ENCODE measurements around the gene PFKFB3. TPM values are rescaled to one million over a fixed set of nuclear protein-coding genes. Genes with fewer than 3 reads are reported as not detected.
A peak's percentile ranks its signal among the peaks of the same experiment; 100 is the strongest.
"Not testable (repeated sequence)": the region's sequence is repeated elsewhere in the genome, so short reads cannot be mapped to it uniquely, and the experiment has no call there.

The PFKFB3 gene
- total and polyA plus RNA-seq, 12 donors = 5.5 to 77.3 (median 14.7) TPM

GRCh38 chr10:6164271-6165095 lies 38.2 kb upstream of the PFKFB3 start:
- TF ChIP-seq CTCF (IDR thresholded peaks at IDR 0.05) = no peak
- WGBS, 2 donors = 16 to 19% methylated on average over 16 of the region's 16 CpGs
- H3K9me3 ChIP-seq = no peaks in the 10 kb centered on the region
- peaks cover 6 to 55% (median 34%) of the 10 kb centered on the region in 9 donors for H3K4me1 ChIP-seq
- no peaks in the 10 kb centered on the region for H3K27me3 ChIP-seq
- H3K36me3 ChIP-seq = peaks cover 0 to 23% (median 0%) of the 10 kb centered on the region in 9 donors
- DNase-seq = no peak
- peak overlapping the region; percentile 91 to 98 (median 94) for H3K27ac ChIP-seq
- intact Hi-C loops (cut with DNase I) = loop anchor here in 7 of 10 donors (2.0 to 5.0 kb wide), 3 partner anchors 26 to 38 kb away; partner anchors contain the start of gene PFKFB3 (in 6 of the 7)
- peak overlapping the region; percentile 27 to 97 (median 82) for H3K4me3 ChIP-seq
- ATAC-seq = peak in 2 of 8 donors; percentile 0 to 7

- peak overlapping the region in 1 of 10 donors; percentile 88 for H3K4me3 ChIP-seq
- TF ChIP-seq CTCF (IDR thresholded peaks at IDR 0.05) = no peak
- intact Hi-C loops (cut with DNase I) = loop anchor here in 3 of 10 donors (2.0 to 5.0 kb wide), 3 partner anchors 26 to 38 kb away; partner anchors contain the start of gene PFKFB3 (in 2 of the 3)
- no peak for DNase-seq
- peak overlapping the region in 7 of 10 donors; percentile 4 to 98 (median 95) for H3K27ac ChIP-seq
- H3K27me3 ChIP-seq = no peaks in the 10 kb centered on the region
- peaks cover 0 to 23% (median 0%) of the 10 kb centered on the region in 9 donors for H3K36me3 ChIP-seq
- 41 to 46% methylated on average over 6 of the region's 6 CpGs for WGBS, 2 donors
- peaks cover 6 to 63% (median 39%) of the 10 kb centered on the region in 9 donors for H3K4me1 ChIP-seq
- no peak for ATAC-seq
- no peaks in the 10 kb centered on the region for H3K9me3 ChIP-seq
Observed at GRCh38 chr10:6165221-6165725, 37.5 kb upstream of the PFKFB3 start.

GRCh38 chr10:6165933-6166332 lies 36.8 kb upstream of the PFKFB3 start:
- not testable (repeated sequence) for H3K9me3 ChIP-seq, H3K27me3 ChIP-seq, ATAC-seq, H3K4me3 ChIP-seq, DNase-seq
- H3K27ac ChIP-seq = peak overlapping the region in 1 of 10 donors; percentile 98
- intact Hi-C loops (cut with DNase I) = loop anchor here in 3 of 10 donors (2.0 to 5.0 kb wide), 3 partner anchors 27 to 37 kb away; partner anchors contain the start of gene PFKFB3 (in 2 of the 3)
- H3K36me3 ChIP-seq = peaks cover 0 to 23% (median 0%) of the 10 kb centered on the region in 9 donors
- peaks cover 6 to 69% (median 46%) of the 10 kb centered on the region in 9 donors for H3K4me1 ChIP-seq
- whole genome bisulfite sequencing, 2 donors = 91 to 92% methylated on average over 14 to 15 of the region's 15 CpGs

- Histone ChIP-seq H3K4me1 (peaks cover 9 to 85% (median 59%) of the 10 kb centered on the region in 9 donors), H3K9me3 (no peaks in the 10 kb centered on the region), H3K36me3 (peaks cover 0 to 23% (median 0%) of the 10 kb centered on the region in 9 donors), H3K27me3 (no peaks in the 10 kb centered on the region), H3K4me3 (no peak overlapping the region), H3K27ac (peak overlapping the region in 2 of 10 donors; percentile 15 to 24)
- WGBS, 2 donors = 69 to 71% methylated on average over 2 of the region's 2 CpGs
- DNase-seq = no peak
- TF ChIP-seq CTCF (IDR thresholded peaks at IDR 0.05) = no peak
- ATAC-seq = no peak
- intact Hi-C loops (cut with DNase I) = loop anchor here in 1 of 10 donors (5.0 kb wide), 1 partner anchor 35 kb away; the partner anchor contains the start of gene PFKFB3
Observed at GRCh38 chr10:6167456-6167855, 35.3 kb upstream of the PFKFB3 start.

All from heart right ventricle (tissue), 16 donors.